PC-3 (cell line): ENCODE measurements around the gene TPH2. TPM values are rescaled to one million over a fixed set of nuclear protein-coding genes. Genes with fewer than 3 reads are reported as not detected.
A peak's percentile ranks its signal among the peaks of the same experiment; 100 is the strongest.

Experiments used
- ATAC-seq: fragments of 200-7000 bp; cut with Tn5 transposase; 2 replicates; pipeline ENCODE4 v1.9.1; 2020; ENCODE audit warnings: mild to moderate bottlenecking, moderate library complexity
- Bru-seq: library from RNA; stranded (reverse); fragments of 400-500 nt; gene quantifications from one replicate; lab custom pipeline; 2021; lab: Mats Ljungman, UMichigan
- BruChase-seq, 2 experiments: library from RNA; stranded (reverse); fragments of 400-500 nt; gene quantifications; one replicate each; lab custom pipeline; 2021; lab: Mats Ljungman, UMichigan
- BruUV-seq: library from RNA; stranded (reverse); fragments of 400-500 nt; replicated peaks from 2 replicates; lab custom pipeline; 2021; lab: Mats Ljungman, UMichigan
- CTCF ChIA-PET: fragments of 300-600 bp; sonication (Branson Sonifier 250); formaldehyde crosslinking; loops from one replicate; lab custom pipeline; 2022; ENCODE audit warnings: antibody characterized with exemption; lab: Charles Lee
- POLR2A ChIA-PET: fragments of 300-600 bp; sonication (Branson Sonifier 250); formaldehyde crosslinking; loops from one replicate; lab custom pipeline; 2022; ENCODE audit warnings: antibody characterized with exemption; ENCODE audit not compliant: unreplicated experiment; lab: Charles Lee
- DNase-seq: peaks from one replicate; pipeline ENCODE4 v3.0.0-alpha.2; 2015
- H2AFZ ChIP-seq: fragments of 300-600 bp; sonication (generic); 2 replicates; pipeline ENCODE4 v1.6.0; 2016; ENCODE audit warnings: antibody characterized with exemption, low read length
- H3F3A ChIP-seq: fragments of 300-600 bp; sonication (generic); one replicate; pipeline ENCODE4 v1.6.0; 2017; ENCODE audit warnings: antibody characterized with exemption, low read length, control low read depth, mild to moderate bottlenecking; ENCODE audit not compliant: unreplicated experiment
- H3K27ac ChIP-seq: fragments of 300-600 bp; sonication (generic); 2 replicates; pipeline ENCODE4 v1.5.1; 2016; ENCODE audit warnings: mild to moderate bottlenecking, low read length
- H3K27me3 ChIP-seq: fragments of 300-600 bp; sonication (generic); 2 replicates; pipeline ENCODE4 v1.6.1; 2016; ENCODE audit warnings: low read length, mixed read lengths
- H3K36me3 ChIP-seq: fragments of 300-600 bp; sonication (generic); 2 replicates; pipeline ENCODE4 v1.6.1; 2016; ENCODE audit warnings: low read depth, mixed run types, low read length, mixed read lengths
- H3K4me1 ChIP-seq: fragments of 300-600 bp; sonication (generic); 2 replicates; pipeline ENCODE4 v1.5.1; 2016; ENCODE audit warnings: low read length; ENCODE audit not compliant: insufficient read depth
- H3K4me2 ChIP-seq: fragments of 300-600 bp; sonication (generic); 2 replicates; pipeline ENCODE4 v1.6.0; 2016; ENCODE audit warnings: low read length
- H3K4me3 ChIP-seq: fragments of 300-600 bp; sonication (generic); 2 replicates; pipeline ENCODE4 v1.5.1; 2016; ENCODE audit warnings: mild to moderate bottlenecking, low read length, mixed read lengths
- H3K79me2 ChIP-seq: fragments of 300-600 bp; sonication (generic); 2 replicates; pipeline ENCODE4 v1.6.1; 2017; ENCODE audit warnings: low read length, mixed read lengths
- H3K9ac ChIP-seq: fragments of 300-600 bp; sonication (generic); 2 replicates; pipeline ENCODE4 v1.6.0; 2016; ENCODE audit warnings: mild to moderate bottlenecking, low read length
- H3K9me2 ChIP-seq: fragments of 300-600 bp; sonication (generic); replicated peaks from 2 replicates; pipeline ENCODE4 v1.6.1; 2016; ENCODE audit warnings: mixed run types, low read length, mixed read lengths
- H3K9me3 ChIP-seq: fragments of 300-600 bp; sonication (generic); 2 replicates; pipeline ENCODE4 v1.6.1; 2016; ENCODE audit warnings: low read length, mixed read lengths
- H4K20me1 ChIP-seq: fragments of 300-600 bp; sonication (generic); 2 replicates; pipeline ENCODE4 v1.6.1; 2016; ENCODE audit warnings: low read length, mixed read lengths
- CTCF ChIP-seq: fragments of 300-600 bp; sonication (generic); conservative IDR thresholded peaks from 2 replicates; pipeline ENCODE4 v1.5.1; 2017; ENCODE audit warnings: antibody characterized with exemption, low read depth, mild to moderate bottlenecking, low read length
- EZH2 ChIP-seq: fragments of 300-600 bp; sonication (generic); IDR thresholded peaks from one replicate; pipeline ENCODE4 v1.6.1; 2017; ENCODE audit warnings: antibody characterized with exemption, mild to moderate bottlenecking, low read length; ENCODE audit not compliant: unreplicated experiment
- EZH2phosphoT487 ChIP-seq: fragments of 300-600 bp; sonication (generic); IDR thresholded peaks from 2 replicates; pipeline ENCODE4 v1.6.1; 2018; ENCODE audit warnings: mild to moderate bottlenecking, antibody characterized with exemption, low read length, borderline replicate concordance
- intact Hi-C: fragments of 100-400 bp; cut with micrococcal nuclease; formaldehyde crosslinking; loops from 2 replicates; pipeline ENCODE4 v1.9.0; 2023
- long read RNA-seq: library from polyadenylated mRNA; unstranded; transcript quantifications from one replicate; pipeline ENCODE4 v2.0.0, GENCODE V29; 2021; ENCODE audit not compliant: unreplicated experiment
- total RNA-seq: library from RNA; depleted of rRNA; stranded (reverse); fragments of >200 nt; gene quantifications from 2 replicates; pipeline ENCODE4 v1.2.3, GENCODE V29; 2014; rRNA removed

TPH2 gene
- not detected in 2 replicates for total RNA-seq
- Bru-seq, nascent RNA, result percentile 13 among the genes with signal in this experiment
- BruChase-seq, experiment 1, labeled RNA remaining after a 6-hour chase, result percentile 28 among the genes with signal in this experiment
- percentile 39 among the genes with signal in this experiment for BruChase-seq, experiment 2, labeled RNA remaining after a 2-hour chase
- long read RNA-seq, result 0 reads

- Histone ChIP-seq H3K27me3 (peaks cover 19% of the 10 kb centered on the region; the same call in 1 of the 2 replicates), H2AFZ (no peak within 1 kb of the TSS), H3K9ac (no peak within 1 kb of the TSS), H3K9me2 (no peaks in the 10 kb centered on the region), H3K4me1 (peaks cover 8% of the 10 kb centered on the region; the same call in 1 of the 2 replicates), H3K4me3 (no peak within 1 kb of the TSS), H3K79me2 (no peaks in the 10 kb centered on the region), H4K20me1 (no peaks in the 10 kb centered on the region), H3K9me3 (no peaks in the 10 kb centered on the region), H3K27ac (no peak within 1 kb of the TSS), H3F3A (no peaks in the 10 kb centered on the region), H3K4me2 (no peak within 1 kb of the TSS), H3K36me3 (no peaks in the 10 kb centered on the region)
- peak; percentile 65 for ATAC-seq
- intact Hi-C loops, result no loop called here
- CTCF ChIA-PET, result no interaction called here
- peak; percentile 78 for DNase-seq
- TF ChIP-seq EZH2phosphoT487 (no peak), CTCF (peak; percentile 79)
- POLR2A ChIA-PET, result no interaction called here
- no TSS peak for BruUV-seq
These were observed at the start of gene TPH2 for GRCh38 chr12:71938728-71939385. TSS of gene TPH2 (plus strand) at chr12:71938845. CDS start at chr12:71938987, 142 bp downstream.

- H4K20me1 ChIP-seq, result no peaks in the 10 kb centered on the region
- no peaks in the 10 kb centered on the region for H3K27me3 ChIP-seq
- H3K4me2 ChIP-seq, result no peak overlapping the region
- no peaks in the 10 kb centered on the region; the same call in 1 of the 2 replicates for H3K36me3 ChIP-seq
- POLR2A ChIA-PET, result no interaction called here
- no peak overlapping the region for H2AFZ ChIP-seq
- BruUV-seq, result no TSS peak
- H3K4me3 ChIP-seq, result no peak overlapping the region
- TF ChIP-seq EZH2phosphoT487 (no peak), EZH2 (no peak), CTCF (no peak)
- no peaks in the 10 kb centered on the region for H3K4me1 ChIP-seq
- intact Hi-C loops, result no loop called here
- H3K9ac ChIP-seq, result no peak overlapping the region
- no peaks in the 10 kb centered on the region for H3F3A ChIP-seq
- H3K27ac ChIP-seq, result no peak overlapping the region
- no peaks in the 10 kb centered on the region for H3K9me2 ChIP-seq
- DNase-seq, result no peak
- ATAC-seq, result no peak
- no peaks in the 10 kb centered on the region for H3K79me2 ChIP-seq
- H3K9me3 ChIP-seq, result no peaks in the 10 kb centered on the region
- CTCF ChIA-PET, result no interaction called here
These were observed 48.2 kb upstream of the TPH2 start for GRCh38 chr12:71890475-71890874.

- intact Hi-C loops, result no loop called here
- ChIA-PET CTCF (interaction anchor here (0.6 kb wide), 1 partner anchor 157 kb away, joined by 3 read pairs; no protein-coding TSS in a partner anchor), POLR2A (interaction anchor here (0.6 kb wide), 1 partner anchor 138 kb away, joined by 3 read pairs; the partner anchor contains the start of gene RAB21)
- Histone ChIP-seq H2AFZ (no peak overlapping the region), H3K27ac (no peak overlapping the region), H3K4me1 (no peaks in the 10 kb centered on the region), H3K27me3 (no peaks in the 10 kb centered on the region), H3K79me2 (no peaks in the 10 kb centered on the region), H3K4me2 (no peak overlapping the region), H3F3A (no peaks in the 10 kb centered on the region), H3K4me3 (no peak overlapping the region), H4K20me1 (no peaks in the 10 kb centered on the region), H3K9me2 (no peaks in the 10 kb centered on the region), H3K9ac (no peak overlapping the region), H3K36me3 (peaks cover 6% of the 10 kb centered on the region), H3K9me3 (no peaks in the 10 kb centered on the region)
- ATAC-seq (no peak), DNase-seq (no peak)
- TF ChIP-seq EZH2phosphoT487 (no peak), CTCF (no peak), EZH2 (no peak)
- BruUV-seq, result no TSS peak
These were observed 46.6 kb upstream of the TPH2 start for GRCh38 chr12:71892059-71892458.
